ENCODE data around the gene SLAMF8. TPM values are rescaled to one million over a fixed set of nuclear protein-coding genes. Genes with fewer than 3 reads are reported as not detected.

SLAMF8 gene
- total RNA-seq, 1 donor from 2014 or later, result not detected

GRCh38 chr1:159802111-159802510 is 24.6 kb upstream of the SLAMF8 start, which contains the start of gene FCRL6:
Gene FCRL6 (plus strand): TSS chr1:159802360. CDS start chr1:159802425, 65 bp downstream.
- DNase-seq (ENCODE audit: low spot score in 2 of 2, unreplicated experiment in 2 of 2), result no peak
- H3K9me3 Mint-ChIP-seq, result no peaks in the 10 kb centered on the region
- H3K27ac Mint-ChIP-seq, result no peak within 1 kb of the TSS
- H3K36me3 Mint-ChIP-seq, result no peaks in the 10 kb centered on the region
- no peak within 1 kb of the TSS for H3K4me3 Mint-ChIP-seq
- TF ChIP-seq, protein P1, sequence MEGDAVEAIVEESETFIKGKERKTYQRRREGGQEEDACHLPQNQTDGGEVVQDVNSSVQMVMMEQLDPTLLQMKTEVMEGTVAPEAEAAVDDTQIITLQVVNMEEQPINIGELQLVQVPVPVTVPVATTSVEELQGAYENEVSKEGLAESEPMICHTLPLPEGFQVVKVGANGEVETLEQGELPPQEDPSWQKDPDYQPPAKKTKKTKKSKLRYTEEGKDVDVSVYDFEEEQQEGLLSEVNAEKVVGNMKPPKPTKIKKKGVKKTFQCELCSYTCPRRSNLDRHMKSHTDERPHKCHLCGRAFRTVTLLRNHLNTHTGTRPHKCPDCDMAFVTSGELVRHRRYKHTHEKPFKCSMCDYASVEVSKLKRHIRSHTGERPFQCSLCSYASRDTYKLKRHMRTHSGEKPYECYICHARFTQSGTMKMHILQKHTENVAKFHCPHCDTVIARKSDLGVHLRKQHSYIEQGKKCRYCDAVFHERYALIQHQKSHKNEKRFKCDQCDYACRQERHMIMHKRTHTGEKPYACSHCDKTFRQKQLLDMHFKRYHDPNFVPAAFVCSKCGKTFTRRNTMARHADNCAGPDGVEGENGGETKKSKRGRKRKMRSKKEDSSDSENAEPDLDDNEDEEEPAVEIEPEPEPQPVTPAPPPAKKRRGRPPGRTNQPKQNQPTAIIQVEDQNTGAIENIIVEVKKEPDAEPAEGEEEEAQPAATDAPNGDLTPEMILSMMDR (IDR thresholded peaks at IDR 0.05; ENCODE audit: unreplicated experiment), result no peak
- H3K4me1 Mint-ChIP-seq, result no peaks in the 10 kb centered on the region
- peaks cover 47% of the 10 kb centered on the region for H3K27me3 Mint-ChIP-seq (ENCODE audit: low read depth)

- Mint-ChIP-seq H3K9me3 (no peaks in the 10 kb centered on the region), H3K36me3 (no peaks in the 10 kb centered on the region), H3K4me1 (no peaks in the 10 kb centered on the region), H3K27ac (no peak overlapping the region), H3K27me3 (ENCODE audit: low read depth) (peaks cover 48% of the 10 kb centered on the region), H3K4me3 (no peak overlapping the region)
- DNase-seq (ENCODE audit: low spot score in 2 of 2, unreplicated experiment in 2 of 2), result no peak
- TF ChIP-seq, protein P1 (IDR thresholded peaks at IDR 0.05; ENCODE audit: unreplicated experiment), result no peak
Measured at GRCh38 chr1:159803956-159804689, 22.6 kb upstream of the SLAMF8 start.

GRCh38 chr1:159804924-159805323 is 21.7 kb upstream of the SLAMF8 start:
- no peaks in the 10 kb centered on the region for H3K36me3 Mint-ChIP-seq
- H3K4me3 Mint-ChIP-seq, result no peak overlapping the region
- H3K27me3 Mint-ChIP-seq (ENCODE audit: low read depth), result peaks cover 52% of the 10 kb centered on the region
- no peaks in the 10 kb centered on the region for H3K9me3 Mint-ChIP-seq
- TF ChIP-seq, protein P1 (IDR thresholded peaks at IDR 0.05; ENCODE audit: unreplicated experiment), result no peak
- no peak overlapping the region for H3K27ac Mint-ChIP-seq
- no peaks in the 10 kb centered on the region for H3K4me1 Mint-ChIP-seq
- DNase-seq (ENCODE audit: low spot score in 2 of 2, unreplicated experiment in 2 of 2), result no peak

- TF ChIP-seq, protein P1 (IDR thresholded peaks at IDR 0.05; ENCODE audit: unreplicated experiment), result no peak
- H3K27ac Mint-ChIP-seq, result no peak overlapping the region
Measured at GRCh38 chr1:159815926-159816325, 10.7 kb upstream of the SLAMF8 start.

DNA sequence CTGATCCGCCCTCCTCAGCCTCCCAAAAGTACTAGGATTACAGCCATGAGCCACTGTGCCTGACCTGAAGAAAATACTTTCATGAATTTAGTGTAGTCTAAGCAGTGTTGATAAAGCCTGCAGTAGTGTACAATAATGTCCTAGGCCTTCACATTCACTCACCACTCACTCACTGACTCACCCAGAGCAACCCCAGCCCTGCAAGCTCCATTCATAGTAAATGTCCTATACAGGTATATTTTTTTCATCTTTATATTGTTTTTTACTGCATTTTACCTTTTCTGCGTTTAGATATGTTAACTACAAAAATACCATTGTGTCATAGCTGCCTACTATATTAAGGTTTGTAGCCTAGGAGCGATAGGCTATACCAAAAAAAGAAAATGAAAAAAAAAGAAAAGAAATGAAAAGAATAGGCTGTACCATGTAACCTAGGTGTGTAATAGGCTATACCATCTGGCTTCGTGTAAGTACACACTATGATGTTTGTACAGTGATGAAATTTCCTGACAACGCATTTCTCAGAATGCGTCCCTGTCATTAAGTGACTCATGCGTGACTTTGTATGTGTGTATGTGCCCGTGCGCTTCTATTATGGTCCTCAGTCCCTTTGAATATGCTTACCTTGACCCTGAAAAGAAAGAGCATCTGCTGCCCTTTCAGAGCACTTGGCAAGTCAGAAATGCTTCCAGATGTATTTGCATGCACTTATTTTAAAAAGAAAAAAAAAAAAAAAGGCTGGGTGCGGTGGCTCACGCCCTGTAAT is 9.2 kb upstream of the SLAMF8 start:
- Mint-ChIP-seq H3K36me3 (no peaks in the 10 kb centered on the region), H3K27me3 (ENCODE audit: low read depth) (peaks cover 43% of the 10 kb centered on the region), H3K27ac (no peak overlapping the region), H3K4me1 (no peaks in the 10 kb centered on the region), H3K9me3 (no peaks in the 10 kb centered on the region), H3K4me3 (no peak overlapping the region)
- DNase-seq (ENCODE audit: low spot score in 2 of 2, unreplicated experiment in 2 of 2), result no peak
- TF ChIP-seq, protein P1 (IDR thresholded peaks at IDR 0.05; ENCODE audit: unreplicated experiment), result no peak

More at GRCh38 chr1:159815926-159816325, 10.7 kb upstream of the SLAMF8 start:
- no peaks in the 10 kb centered on the region for H3K9me3 Mint-ChIP-seq
- peaks cover 45% of the 10 kb centered on the region for H3K27me3 Mint-ChIP-seq (ENCODE audit: low read depth)
- no peak for DNase-seq (ENCODE audit: low spot score in 2 of 2, unreplicated experiment in 2 of 2)
- no peak overlapping the region for H3K4me3 Mint-ChIP-seq
- no peaks in the 10 kb centered on the region for H3K36me3 Mint-ChIP-seq
- H3K4me1 Mint-ChIP-seq, result no peaks in the 10 kb centered on the region
